ENCODE measurements around the gene MYL4. TPM values are rescaled to one million over a fixed set of nuclear protein-coding genes. Genes with fewer than 3 reads are reported as not detected.

MYL4 gene
- total and polyA plus RNA-seq, 2 donors (not counting 3 experiments of a cell fraction or from before 2014, with no cell fraction given) = 2.0 to 2.1 TPM

- DNase-seq (ENCODE audit: low read depth, low spot score) (no peak), FAIRE-seq (no peak)
- Histone ChIP-seq H4K20me1 (replicated peaks; ENCODE audit: control insufficient read depth, extremely low read depth, insufficient read depth, low read length) (no peaks in the 10 kb centered on the region), H3K9me1 (replicated peaks; ENCODE audit: control insufficient read depth, extremely low read depth, insufficient read depth, low read length) (no peaks in the 10 kb centered on the region), H3K4me2 (ENCODE audit: insufficient read depth, low read length) (no peak overlapping the region), H3K27ac (ENCODE audit: insufficient read depth, low read depth, low read length) (no peak overlapping the region), H3K27me3 (ENCODE audit: control insufficient read depth in 2 of 2, insufficient read depth in 2 of 2, low read length in 2 of 2) (no peaks in the 10 kb centered on the region), H3K9ac (replicated peaks; ENCODE audit: extremely low read depth, insufficient read depth, low read length) (no peak overlapping the region), H3K36me3 (ENCODE audit: control insufficient read depth in 2 of 2, extremely low read depth in 1 of 2, insufficient read depth in 2 of 2, low read length in 2 of 2) (no peaks in the 10 kb centered on the region), H3K4me3 (replicated peaks in 1 of 3; ENCODE audit: insufficient read depth in 1 of 3, low read depth in 1 of 3, low read length in 3 of 3) (no peak overlapping the region), H3K9me3 (replicated peaks; ENCODE audit: control insufficient read depth, insufficient read depth, low read length) (no peaks in the 10 kb centered on the region), H3K79me2 (ENCODE audit: control insufficient read depth, insufficient read depth, low read length) (no peaks in the 10 kb centered on the region), H2AFZ (ENCODE audit: low read depth, low read length) (no peak overlapping the region), H3K4me1 (ENCODE audit: control insufficient read depth, extremely low read depth, insufficient read depth, low read length) (no peaks in the 10 kb centered on the region)
- dilution Hi-C loops (cut with MboI; ENCODE audit: extremely low pct_ligation_motif_present, low sequenced_read_pairs) = no loop called here
- no TSS peak for BruUV-seq (replicated peaks)
- intact Hi-C loops (cut with micrococcal nuclease) = no loop called here
- ChIA-PET POLR2A (no interaction called here), CTCF (no interaction called here)
- TF ChIP-seq POLR2AphosphoS5 (IDR thresholded peaks at IDR 0.05; ENCODE audit: insufficient read depth, low read depth, low read length) (no peak), JUN (IDR thresholded peaks at IDR 0.05; ENCODE audit: borderline replicate concordance, insufficient read depth, insufficient read length, low read depth) (no peak), POLR2A (IDR thresholded peaks at IDR 0.05; ENCODE audit: low read depth, low read length) (no peak), GATA2 (IDR thresholded peaks at IDR 0.05; ENCODE audit: insufficient read depth, insufficient read length, low read depth, low read length) (no peak), MAX (IDR thresholded peaks at IDR 0.05; ENCODE audit: insufficient read depth, insufficient read length) (no peak), CTCF (IDR thresholded peaks at IDR 0.05; ENCODE audit: extremely low read depth in 1 of 2, insufficient read depth in 1 of 2, low read depth in 1 of 2, low read length in 2 of 2) (no peak), FOS (IDR thresholded peaks at IDR 0.05; ENCODE audit: borderline replicate concordance, insufficient read depth, low read length) (no peak), EZH2 (IDR thresholded peaks at IDR 0.05; ENCODE audit: borderline replicate concordance, low read depth, low read length, severe bottlenecking) (no peak)
These were observed 5.0 kb upstream of the MYL4 start for GRCh38 chr17:47203984-47204721.

Data from endothelial cell of umbilical vein (primary cell).